GM21717 (cell line): Measurements from ENCODE around the gene COLEC12.

Experiments used
- ATAC-seq: cut with Tn5 transposase; IDR thresholded peaks from one replicate; pipeline ENCODE4 v1.9.1; 2021; ENCODE audit warnings: mild to moderate bottlenecking, moderate library complexity; ENCODE audit not compliant: unreplicated experiment

Gene COLEC12

GRCh38 chr18:475202-476031 is 25.1 kb downstream of the COLEC12 start:
- ATAC-seq: no peak

DNA sequence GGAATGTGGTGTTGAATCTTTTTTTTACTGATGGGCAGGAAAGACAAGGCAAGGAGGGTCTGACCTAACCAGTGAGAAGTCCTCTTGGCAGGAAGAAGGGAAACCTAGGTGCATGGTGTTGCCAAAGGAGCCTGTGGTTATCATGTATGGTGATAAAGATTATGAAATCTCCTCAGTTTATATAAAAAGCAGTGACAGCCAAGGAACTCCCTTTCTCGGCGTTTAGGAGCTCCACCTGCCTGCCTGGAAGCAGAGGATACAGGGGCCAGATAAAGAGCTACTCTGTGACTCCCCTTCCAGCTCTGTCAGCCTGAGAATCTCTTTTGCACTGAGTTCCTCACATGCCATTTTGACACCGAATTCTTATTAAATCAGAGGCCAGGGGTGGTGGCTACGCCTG is 26.1 kb downstream of the COLEC12 start:
- no peak for ATAC-seq

- no peak for ATAC-seq
These were observed 26.7 kb downstream of the COLEC12 start for GRCh38 chr18:473802-474201.

DNA sequence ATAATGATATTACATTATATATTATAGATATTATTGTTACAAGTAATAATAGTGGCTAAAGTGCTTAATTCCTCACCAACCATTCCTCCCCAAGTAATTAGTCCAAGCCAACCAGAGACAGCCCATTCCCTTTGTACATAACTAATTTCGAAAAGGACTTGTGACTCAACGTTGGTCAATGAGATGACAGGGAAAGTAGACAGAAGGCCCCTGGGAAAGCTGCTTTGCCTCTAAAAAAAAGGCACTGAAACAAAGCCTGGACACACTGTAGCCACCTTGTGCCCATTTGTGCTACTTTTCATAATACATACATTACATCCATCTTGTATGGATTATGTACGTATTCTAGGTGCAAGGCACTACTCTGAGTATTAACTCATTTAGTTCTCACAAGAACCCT is 28.8 kb downstream of the COLEC12 start:
- no peak for ATAC-seq

DNA sequence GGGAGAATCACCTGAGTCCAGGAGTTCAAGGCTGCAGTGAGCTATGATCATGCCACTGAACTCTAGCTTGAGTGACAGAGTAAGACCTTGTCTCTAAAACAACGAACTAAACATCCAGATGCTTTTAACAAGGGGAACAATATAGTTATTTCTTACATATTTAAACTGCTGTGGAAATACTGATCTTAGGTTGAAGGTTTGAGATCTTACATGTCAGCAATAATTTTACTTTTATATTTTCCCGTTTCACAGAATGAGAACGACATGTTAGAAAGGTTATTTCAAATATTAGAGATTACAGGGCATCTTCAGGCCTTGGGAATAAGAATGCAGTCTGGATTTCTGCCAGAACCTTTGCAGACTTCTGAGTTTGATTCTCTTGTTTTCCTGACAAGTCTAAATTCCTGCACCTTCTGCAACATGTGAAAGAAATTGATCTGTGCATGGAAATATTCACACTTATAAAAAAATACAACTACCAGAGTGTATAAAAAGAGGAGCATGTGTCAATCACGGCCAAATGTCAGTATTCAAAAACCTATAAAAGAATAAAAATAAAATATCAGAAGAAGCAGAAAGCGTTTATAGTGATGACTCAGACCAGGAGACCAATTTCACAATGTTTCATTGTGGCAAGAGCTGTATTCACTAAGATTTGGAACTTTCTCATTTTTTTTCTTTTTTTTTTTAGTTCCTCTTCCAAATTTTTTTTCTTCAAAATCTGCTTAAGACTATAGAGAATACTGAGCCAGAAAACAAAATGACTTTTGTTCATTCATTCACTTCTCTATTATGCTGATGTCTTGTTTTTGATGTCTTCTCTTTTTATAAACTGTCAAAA is 29.6 kb downstream of the COLEC12 start:
- no peak for ATAC-seq

GRCh38 chr18:468955-469790 is 31.3 kb downstream of the COLEC12 start:
- ATAC-seq: no peak

GRCh38 chr18:463827-464541 is 36.5 kb downstream of the COLEC12 start:
- no peak for ATAC-seq

GRCh38 chr18:463403-463802 is 37.1 kb downstream of the COLEC12 start:
- no peak for ATAC-seq

- ATAC-seq: no peak
These were observed 38.7 kb downstream of the COLEC12 start for GRCh38 chr18:461762-462161.

GRCh38 chr18:460791-461190 is 39.7 kb downstream of the COLEC12 start:
- no peak for ATAC-seq

DNA sequence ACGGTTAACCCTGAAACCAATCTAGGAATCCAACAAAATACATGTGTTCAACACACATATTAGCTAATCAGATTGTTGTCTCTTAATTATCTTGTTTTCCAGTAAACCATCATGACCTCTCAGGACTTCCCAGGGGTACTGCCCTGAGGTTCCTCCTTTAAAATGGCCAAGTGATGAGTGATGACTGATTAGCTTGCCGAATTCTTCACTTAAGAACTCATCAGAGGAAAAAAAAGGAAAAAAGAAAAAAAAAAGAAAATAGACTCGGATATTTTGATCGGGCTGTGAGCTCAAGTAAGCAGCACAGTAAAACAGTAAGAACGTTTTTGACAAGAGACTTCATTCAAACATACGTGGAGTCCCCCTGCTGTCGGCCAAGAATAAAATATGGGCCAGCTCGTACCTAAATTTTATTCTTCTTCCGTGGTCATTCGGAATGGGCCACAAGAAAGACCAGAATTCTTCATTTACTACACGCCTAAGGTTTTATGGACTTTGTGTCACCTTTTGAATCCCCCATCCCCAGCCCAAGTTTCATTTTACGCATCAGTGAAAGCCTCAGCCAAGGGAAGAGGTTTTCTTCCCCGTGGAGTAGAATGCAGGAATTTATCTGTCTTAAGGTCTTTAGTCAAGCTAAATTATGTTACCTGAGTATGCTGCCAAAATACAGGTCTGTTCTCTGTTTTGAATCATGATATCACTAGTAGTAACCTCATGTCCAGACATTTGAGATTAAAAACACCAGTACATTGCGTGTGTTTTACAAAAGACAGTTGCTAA is 40.5 kb downstream of the COLEC12 start:
- ATAC-seq: no peak

- no peak for ATAC-seq
These were observed 42.7 kb downstream of the COLEC12 start for GRCh38 chr18:457521-458412.

- ATAC-seq: no peak
These were observed 43.4 kb downstream of the COLEC12 start for GRCh38 chr18:457140-457519.

- ATAC-seq: no peak
These were observed 44.0 kb downstream of the COLEC12 start for GRCh38 chr18:456361-457139.

GRCh38 chr18:453400-453799 is 47.1 kb downstream of the COLEC12 start:
- ATAC-seq: no peak

- no peak for ATAC-seq
These were observed 47.7 kb downstream of the COLEC12 start for GRCh38 chr18:452816-453215.

GRCh38 chr18:449374-449773 is 51.1 kb downstream of the COLEC12 start:
- ATAC-seq: no peak
